ENCODE results near the gene ESAM. TPM values are rescaled to one million over a fixed set of nuclear protein-coding genes. Genes with fewer than 3 reads are reported as not detected.

Gene ESAM
- polyA plus RNA-seq, 1 donor from 2014 or later: 2.5 TPM

- Mint-ChIP-seq H3K27me3 (peaks cover 11% of the 10 kb centered on the region), H3K27ac (no peak within 1 kb of the TSS), H3K36me3 (peaks cover 2% of the 10 kb centered on the region), H3K4me3 (peak within 1 kb of the TSS in 1 of 4 donors; percentile 1), H3K4me1 (peaks cover 12 to 17% (median 16%) of the 10 kb centered on the region in 3 donors), H3K9me3 (no peaks in the 10 kb centered on the region)
Measured at GRCh38 chr11:124751741-124752470, 10.2 kb downstream of the ESAM start, which contains the start of gene VSIG2. Gene VSIG2, minus strand, starts transcription at chr11:124752255. Its CDS starts 118 bp downstream, at chr11:124752137.

GRCh38 chr11:124751391-124751740 lies 10.7 kb downstream of the ESAM start:
- Mint-ChIP-seq H3K4me3 (no peak overlapping the region), H3K9me3 (no peaks in the 10 kb centered on the region), H3K36me3 (peaks cover 2% of the 10 kb centered on the region), H3K27ac (no peak overlapping the region), H3K27me3 (peaks cover 9% of the 10 kb centered on the region), H3K4me1 (peaks cover 12 to 16% (median 13%) of the 10 kb centered on the region in 3 donors)

GRCh38 chr11:124749912-124750311 lies 12.2 kb downstream of the ESAM start:
- Mint-ChIP-seq H3K4me1 (peaks cover 12 to 19% (median 15%) of the 10 kb centered on the region in 3 donors), H3K36me3 (peaks cover 2% of the 10 kb centered on the region), H3K27me3 (peaks cover 9% of the 10 kb centered on the region), H3K9me3 (no peaks in the 10 kb centered on the region), H3K4me3 (peak overlapping the region in 3 of 4 donors; percentile 44 to 65 (median 59)), H3K27ac (no peak overlapping the region)

- Mint-ChIP-seq H3K27ac (peak overlapping the region in 2 of 3 donors; percentile 63 to 83), H3K36me3 (peaks cover 2% of the 10 kb centered on the region), H3K27me3 (peaks cover 10% of the 10 kb centered on the region), H3K4me3 (peak overlapping the region in 2 of 4 donors; percentile 73 to 81), H3K9me3 (no peaks in the 10 kb centered on the region), H3K4me1 (peaks cover 12 to 19% (median 15%) of the 10 kb centered on the region in 3 donors)
Measured at GRCh38 chr11:124748481-124749343, 13.4 kb downstream of the ESAM start.

GRCh38 chr11:124748100-124748418 lies 14.0 kb downstream of the ESAM start:
- Mint-ChIP-seq H3K27ac (no peak overlapping the region), H3K27me3 (peaks cover 13% of the 10 kb centered on the region), H3K4me3 (peak overlapping the region in 2 of 4 donors; percentile 73 to 81), H3K9me3 (no peaks in the 10 kb centered on the region), H3K36me3 (peaks cover 2% of the 10 kb centered on the region), H3K4me1 (peaks cover 12 to 19% (median 15%) of the 10 kb centered on the region in 3 donors)

GRCh38 chr11:124747406-124748099 lies 14.5 kb downstream of the ESAM start:
- Mint-ChIP-seq H3K4me1 (peaks cover 12 to 19% (median 15%) of the 10 kb centered on the region in 3 donors), H3K27ac (peak overlapping the region in 1 of 3 donors; percentile 94), H3K27me3 (peaks cover 13% of the 10 kb centered on the region), H3K4me3 (peak overlapping the region; percentile 81 to 100 (median 98)), H3K9me3 (no peaks in the 10 kb centered on the region), H3K36me3 (peaks cover 2% of the 10 kb centered on the region)

GRCh38 chr11:124746621-124747243 lies 15.4 kb downstream of the ESAM start:
- H3K27ac Mint-ChIP-seq: peak overlapping the region; percentile 5 to 94 (median 87)
- peaks cover 2% of the 10 kb centered on the region for H3K36me3 Mint-ChIP-seq
- H3K4me3 Mint-ChIP-seq: peak overlapping the region; percentile 81 to 100 (median 98)
- H3K4me1 Mint-ChIP-seq: peaks cover 12 to 19% (median 15%) of the 10 kb centered on the region in 3 donors
- peaks cover 16% of the 10 kb centered on the region for H3K27me3 Mint-ChIP-seq
- no peaks in the 10 kb centered on the region for H3K9me3 Mint-ChIP-seq

GRCh38 chr11:124745835-124746620 lies 16.1 kb downstream of the ESAM start:
- H3K4me1 Mint-ChIP-seq: peaks cover 13 to 19% (median 15%) of the 10 kb centered on the region in 3 donors
- peak overlapping the region; percentile 5 to 94 (median 87) for H3K27ac Mint-ChIP-seq
- peaks cover 15% of the 10 kb centered on the region for H3K27me3 Mint-ChIP-seq
- H3K36me3 Mint-ChIP-seq: peaks cover 2% of the 10 kb centered on the region
- peak overlapping the region; percentile 81 to 100 (median 98) for H3K4me3 Mint-ChIP-seq
- H3K9me3 Mint-ChIP-seq: no peaks in the 10 kb centered on the region

GRCh38 chr11:124745270-124745834 lies 16.7 kb downstream of the ESAM start:
- Mint-ChIP-seq H3K9me3 (no peaks in the 10 kb centered on the region), H3K36me3 (no peaks in the 10 kb centered on the region), H3K4me3 (peak overlapping the region; percentile 64 to 100 (median 86)), H3K27ac (no peak overlapping the region), H3K27me3 (peaks cover 13% of the 10 kb centered on the region), H3K4me1 (peaks cover 15 to 24% (median 20%) of the 10 kb centered on the region in 3 donors)

GRCh38 chr11:124743050-124743449 lies 19.0 kb downstream of the ESAM start:
- H3K4me1 Mint-ChIP-seq: peaks cover 10 to 18% (median 16%) of the 10 kb centered on the region in 3 donors
- peaks cover 8% of the 10 kb centered on the region for H3K27me3 Mint-ChIP-seq
- H3K9me3 Mint-ChIP-seq: no peaks in the 10 kb centered on the region
- H3K4me3 Mint-ChIP-seq: peak overlapping the region in 2 of 4 donors; percentile 34 to 92
- H3K27ac Mint-ChIP-seq: peak overlapping the region in 1 of 3 donors; percentile 27
- no peaks in the 10 kb centered on the region for H3K36me3 Mint-ChIP-seq

- H3K4me1 Mint-ChIP-seq: peaks cover 10 to 18% (median 15%) of the 10 kb centered on the region in 3 donors
- H3K4me3 Mint-ChIP-seq: peak overlapping the region in 1 of 4 donors; percentile 92
- peaks cover 8% of the 10 kb centered on the region for H3K27me3 Mint-ChIP-seq
- no peak overlapping the region for H3K27ac Mint-ChIP-seq
- no peaks in the 10 kb centered on the region for H3K9me3 Mint-ChIP-seq
- no peaks in the 10 kb centered on the region for H3K36me3 Mint-ChIP-seq
Measured at GRCh38 chr11:124742555-124742954, 19.5 kb downstream of the ESAM start.

GRCh38 chr11:124740277-124740882 lies 21.7 kb downstream of the ESAM start:
- peaks cover 10 to 18% (median 15%) of the 10 kb centered on the region in 3 donors for H3K4me1 Mint-ChIP-seq
- peaks cover 8% of the 10 kb centered on the region for H3K27me3 Mint-ChIP-seq
- peak overlapping the region in 2 of 3 donors; percentile 25 to 87 for H3K27ac Mint-ChIP-seq
- H3K9me3 Mint-ChIP-seq: no peaks in the 10 kb centered on the region
- H3K36me3 Mint-ChIP-seq: no peaks in the 10 kb centered on the region
- peak overlapping the region; percentile 79 to 93 (median 92) for H3K4me3 Mint-ChIP-seq

Data from IgD-negative memory B cell (primary cell).